MCF 10A (cell line): ENCODE results near the gene MON2. TPM values are rescaled to one million over a fixed set of nuclear protein-coding genes. Genes with fewer than 3 reads are reported as not detected.
"Not testable (repeated sequence)": the region's sequence is repeated elsewhere in the genome, so short reads cannot be mapped to it uniquely, and the experiment has no call there.

Experiments
- BruUV-seq: library from RNA; stranded (reverse); fragments of 400-500 nt; replicated peaks from 2 replicates; lab custom pipeline; 2021; lab: Mats Ljungman, UMichigan
- CTCF ChIA-PET: fragments of 300-600 bp; sonication (Branson Sonifier 250); formaldehyde crosslinking; extraction: SDS; loops from one replicate; lab custom pipeline; 2021; ENCODE audit warnings: antibody characterized with exemption, inconsistent platforms; lab: Yijun Ruan, JAX
- POLR2A ChIA-PET: fragments of 300-600, 350-650 bp; sonication (Branson Sonifier 250); formaldehyde crosslinking; extraction: SDS; loops from one replicate; lab custom pipeline; 2020; ENCODE audit warnings: antibody characterized with exemption, inconsistent platforms; lab: Yijun Ruan, JAX
- DNase-seq: peaks from one replicate; pipeline ENCODE4 v3.0.0-alpha.2; 2018; ENCODE audit not compliant: unreplicated experiment
- H3K27ac Mint-ChIP-seq: one replicate; pipeline ENCODE4 v1.8.0; 2022; ENCODE audit warnings: mild to moderate bottlenecking, low read depth, mixed read lengths; ENCODE audit not compliant: unreplicated experiment
- H3K27me3 Mint-ChIP-seq: one replicate; pipeline ENCODE4 v1.8.0; 2022; ENCODE audit warnings: mixed read lengths; ENCODE audit not compliant: insufficient read depth, unreplicated experiment
- H3K36me3 Mint-ChIP-seq: one replicate; pipeline ENCODE4 v1.8.0; 2022; ENCODE audit warnings: mild to moderate bottlenecking, moderate library complexity, mixed read lengths; ENCODE audit not compliant: insufficient read depth, unreplicated experiment
- H3K4me1 Mint-ChIP-seq: one replicate; pipeline ENCODE4 v1.8.0; 2022; ENCODE audit warnings: mixed read lengths; ENCODE audit not compliant: insufficient read depth, unreplicated experiment
- H3K4me3 Mint-ChIP-seq: one replicate; pipeline ENCODE4 v1.8.0; 2022; ENCODE audit warnings: mild to moderate bottlenecking, moderate library complexity, mixed read lengths; ENCODE audit not compliant: unreplicated experiment
- H3K9me3 Mint-ChIP-seq: one replicate; pipeline ENCODE4 v1.8.0; 2022; ENCODE audit warnings: mixed read lengths; ENCODE audit not compliant: unreplicated experiment
- CTCF ChIP-seq: fragments of 200-600 bp; IDR thresholded peaks from one replicate; pipeline ENCODE4 v1.8.0; 2022; ENCODE audit warnings: antibody characterized with exemption, mild to moderate bottlenecking; ENCODE audit not compliant: unreplicated experiment
- intact Hi-C: fragments of 100-400 bp; cut with micrococcal nuclease; formaldehyde crosslinking; loops from 2 replicates; pipeline ENCODE4 v1.14.1; 2022
- total RNA-seq: library from RNA; stranded (reverse); gene quantifications from 2 replicates; pipeline ENCODE4 v1.2.3, GENCODE V29; 2022

Gene MON2
- total RNA-seq, 1 experiment from 2014 or later, result 49.5 TPM

GRCh38 chr12:62438098-62438692 is 28.4 kb upstream of the MON2 start:
- intact Hi-C loops, result loop anchor here (1.0 to 2.0 kb wide), 5 partner anchors 143 to 631 kb away; no protein-coding TSS in a partner anchor
- ChIA-PET CTCF (interaction anchor here (0.6 to 5.0 kb wide), 48 partner anchors 8 to 1775 kb away, joined by 3 to 96 read pairs (median 4); partner anchors contain the start of gene MON2), POLR2A (interaction anchor here (0.5 to 2.0 kb wide), 7 partner anchors 28 to 374 kb away, joined by 3 to 6 read pairs (median 4); no protein-coding TSS in a partner anchor)
- peaks cover 20% of the 10 kb centered on the region for H3K4me1 Mint-ChIP-seq
- no peaks in the 10 kb centered on the region for H3K27me3 Mint-ChIP-seq
- H3K36me3 Mint-ChIP-seq, result peaks cover 8% of the 10 kb centered on the region
- no TSS peak for BruUV-seq
- peak; percentile 68 for DNase-seq
- H3K27ac Mint-ChIP-seq, result no peak overlapping the region
- peak; percentile 76 for TF ChIP-seq CTCF
- no peak overlapping the region for H3K4me3 Mint-ChIP-seq
- peaks cover 16% of the 10 kb centered on the region for H3K9me3 Mint-ChIP-seq

GRCh38 chr12:62446754-62447452 is 19.7 kb upstream of the MON2 start:
- H3K27me3 Mint-ChIP-seq, result peaks cover 12% of the 10 kb centered on the region
- H3K9me3 Mint-ChIP-seq, result peaks cover 12% of the 10 kb centered on the region
- no TSS peak for BruUV-seq
- ChIA-PET CTCF (interaction anchor here (0.9 to 2.4 kb wide), 3 partner anchors 9 to 11 kb away, joined by 4 to 8 read pairs (median 7); no protein-coding TSS in a partner anchor), POLR2A (no interaction called here)
- no peak overlapping the region for H3K4me3 Mint-ChIP-seq
- intact Hi-C loops, result no loop called here
- H3K27ac Mint-ChIP-seq, result no peak overlapping the region
- no peaks in the 10 kb centered on the region for H3K4me1 Mint-ChIP-seq
- no peak for DNase-seq
- no peaks in the 10 kb centered on the region for H3K36me3 Mint-ChIP-seq
- TF ChIP-seq CTCF, result no peak

- Mint-ChIP-seq H3K27ac (no peak overlapping the region), H3K4me1 (no peaks in the 10 kb centered on the region)
- CTCF ChIA-PET, result interaction anchor here (0.6 to 2.4 kb wide), 2 partner anchors 10 to 443 kb away, joined by 3 to 8 read pairs; no protein-coding TSS in a partner anchor
These were observed 18.2 kb upstream of the MON2 start for GRCh38 chr12:62448436-62448835.

GRCh38 chr12:62455429-62455828 is 11.2 kb upstream of the MON2 start:
- H3K27ac Mint-ChIP-seq, H3K36me3 Mint-ChIP-seq, H3K4me3 Mint-ChIP-seq, DNase-seq, BruUV-seq, H3K4me1 Mint-ChIP-seq, intact Hi-C loops, CTCF ChIA-PET: not testable (repeated sequence)
- Mint-ChIP-seq H3K9me3 (peaks cover 15% of the 10 kb centered on the region), H3K27me3 (peaks cover 12% of the 10 kb centered on the region)
- POLR2A ChIA-PET, result interaction anchor here (0.7 kb wide), 1 partner anchor 11 kb away, joined by 3 read pairs; the partner anchor contains the start of gene MON2

More at GRCh38 chr12:62448436-62448835, 18.2 kb upstream of the MON2 start:
- intact Hi-C loops, result no loop called here
- Mint-ChIP-seq H3K9me3 (peaks cover 4% of the 10 kb centered on the region), H3K27me3 (peaks cover 12% of the 10 kb centered on the region), H3K36me3 (no peaks in the 10 kb centered on the region), H3K4me3 (no peak overlapping the region)
- POLR2A ChIA-PET, result no interaction called here
- BruUV-seq, result no TSS peak
- no peak for DNase-seq
- TF ChIP-seq CTCF, result no peak
